ENCODE measurements around the gene ADORA2B. TPM values are rescaled to one million over a fixed set of nuclear protein-coding genes. Genes with fewer than 3 reads are reported as not detected.

The ADORA2B gene
- polyA plus RNA-seq, 3 donors = 1.0 to 7.0 (median 4.5) TPM

Other genes starting within 250 kb of the ADORA2B start
- gene ZNF286A, start 245.4 kb upstream of the ADORA2B start, polyA plus RNA-seq (ENCODE audit: insufficient read length in 3 of 3) = 10 to 100 TPM; 42.7 to 46.9 (median 45.2) TPM
- under 1 TPM; 0.19 to 0.64 (median 0.33) TPM for gene TBC1D26, start 212.8 kb upstream of the ADORA2B start, polyA plus RNA-seq (ENCODE audit: insufficient read length in 3 of 3)
- gene ZSWIM7, start 54.6 kb downstream of the ADORA2B start, polyA plus RNA-seq (ENCODE audit: insufficient read length in 3 of 3) = 10 to 100 TPM; 50.0 to 63.0 (median 52.1) TPM
- gene TTC19, start 54.7 kb downstream of the ADORA2B start, polyA plus RNA-seq (ENCODE audit: insufficient read length in 3 of 3) = 10 to 100 TPM; 54.9 to 61.8 (median 59.9) TPM